Fibroblast of mammary gland (primary cell): ENCODE data around the gene PRELP.

Experiments
- DNase-seq: peaks from one replicate; pipeline ENCODE4 v3.0.0-alpha.2; 2010; ENCODE audit warnings: low read depth
- H3K4me3 ChIP-seq: 2 replicates; pipeline ENCODE4 v1.5.1; 2011; ENCODE audit warnings: low read depth, mild to moderate bottlenecking, low read length, moderate library complexity; ENCODE audit not compliant: control insufficient read depth
- TF ChIP-seq, protein P1 (sequence below): conservative IDR thresholded peaks from 2 replicates; pipeline ENCODE4 v1.5.1; 2011; ENCODE audit warnings: low read depth, low read length, inconsistent platforms; ENCODE audit not compliant: control insufficient read depth, insufficient read depth

The PRELP gene

GRCh38 chr1:203475012-203475981 is at the start of gene PRELP:
TSS of gene PRELP (plus strand) at chr1:203475806. CDS start at chr1:203483185, 7,379 bp downstream.
- no peak within 1 kb of the TSS for H3K4me3 ChIP-seq
- TF ChIP-seq, protein P1, sequence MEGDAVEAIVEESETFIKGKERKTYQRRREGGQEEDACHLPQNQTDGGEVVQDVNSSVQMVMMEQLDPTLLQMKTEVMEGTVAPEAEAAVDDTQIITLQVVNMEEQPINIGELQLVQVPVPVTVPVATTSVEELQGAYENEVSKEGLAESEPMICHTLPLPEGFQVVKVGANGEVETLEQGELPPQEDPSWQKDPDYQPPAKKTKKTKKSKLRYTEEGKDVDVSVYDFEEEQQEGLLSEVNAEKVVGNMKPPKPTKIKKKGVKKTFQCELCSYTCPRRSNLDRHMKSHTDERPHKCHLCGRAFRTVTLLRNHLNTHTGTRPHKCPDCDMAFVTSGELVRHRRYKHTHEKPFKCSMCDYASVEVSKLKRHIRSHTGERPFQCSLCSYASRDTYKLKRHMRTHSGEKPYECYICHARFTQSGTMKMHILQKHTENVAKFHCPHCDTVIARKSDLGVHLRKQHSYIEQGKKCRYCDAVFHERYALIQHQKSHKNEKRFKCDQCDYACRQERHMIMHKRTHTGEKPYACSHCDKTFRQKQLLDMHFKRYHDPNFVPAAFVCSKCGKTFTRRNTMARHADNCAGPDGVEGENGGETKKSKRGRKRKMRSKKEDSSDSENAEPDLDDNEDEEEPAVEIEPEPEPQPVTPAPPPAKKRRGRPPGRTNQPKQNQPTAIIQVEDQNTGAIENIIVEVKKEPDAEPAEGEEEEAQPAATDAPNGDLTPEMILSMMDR = no peak
- DNase-seq = no peak

DNA sequence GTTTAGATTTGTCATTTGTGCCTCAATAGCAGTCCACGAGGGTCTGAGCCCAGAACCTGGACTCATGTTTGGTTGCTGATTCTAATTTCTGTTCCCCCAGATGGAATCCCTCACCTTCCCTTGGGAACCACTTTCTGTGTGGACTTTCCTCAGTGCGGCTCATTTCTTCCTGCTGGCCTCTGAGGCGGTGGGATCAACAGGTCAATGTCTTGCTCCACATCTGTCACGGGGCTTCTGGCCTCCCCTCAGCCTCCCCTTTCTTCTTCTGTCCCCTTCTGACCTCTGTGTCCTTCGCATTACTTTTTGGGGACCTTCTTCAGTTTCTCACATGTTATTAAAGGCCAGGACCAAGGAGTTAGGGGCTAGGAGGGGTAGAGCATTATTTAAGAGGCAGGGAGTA is 49.2 kb upstream of the PRELP start:
- no peak overlapping the region for H3K4me3 ChIP-seq
- TF ChIP-seq, protein P1 = no peak
- no peak for DNase-seq

DNA sequence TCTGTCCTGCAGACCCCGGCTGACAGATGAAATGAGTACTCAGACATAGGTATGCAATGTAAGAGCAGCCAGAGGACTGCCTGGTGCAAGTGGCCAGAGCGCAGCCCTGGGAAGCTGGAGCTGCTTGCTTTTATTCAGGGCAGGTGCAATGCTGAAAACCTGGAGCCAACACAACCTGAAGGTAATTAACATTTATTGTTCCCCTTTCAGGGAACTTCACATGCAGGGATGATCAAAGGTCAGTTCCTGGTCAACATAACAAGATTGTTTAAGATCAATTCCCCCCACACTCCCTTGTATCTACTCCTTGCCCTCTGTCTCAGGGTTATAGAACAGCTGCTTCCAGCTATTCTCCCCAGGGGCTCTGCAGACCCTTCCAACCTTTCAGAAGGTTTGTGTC is 48.7 kb upstream of the PRELP start:
- no peak overlapping the region for H3K4me3 ChIP-seq
- no peak for DNase-seq
- TF ChIP-seq, protein P1 = no peak

- no peak for DNase-seq
- TF ChIP-seq, protein P1 = no peak
- H3K4me3 ChIP-seq = no peak overlapping the region
Observed at GRCh38 chr1:203427451-203427850, 48.2 kb upstream of the PRELP start.

GRCh38 chr1:203428981-203429599 is 46.5 kb upstream of the PRELP start:
- TF ChIP-seq, protein P1 = no peak
- DNase-seq = no peak
- H3K4me3 ChIP-seq = no peak overlapping the region

DNA sequence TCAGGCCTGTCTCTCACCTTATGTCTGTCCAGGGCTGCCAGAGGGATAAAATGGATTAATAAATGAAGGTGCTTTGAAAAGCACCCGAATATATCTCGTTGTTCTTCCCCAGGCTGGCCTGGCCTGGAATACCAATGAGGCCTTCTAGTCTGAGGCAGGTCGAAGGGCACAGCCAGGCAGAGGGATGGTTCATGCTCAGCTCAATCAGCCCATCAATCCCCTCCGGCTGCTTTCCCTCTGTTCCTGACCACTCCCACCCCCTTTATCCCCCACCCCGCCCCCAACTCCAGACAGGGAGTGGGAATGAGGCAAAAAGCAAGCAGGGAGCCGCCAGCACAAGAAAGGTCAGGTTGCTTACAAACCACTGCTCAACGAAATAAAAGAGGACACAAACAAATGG is 40.0 kb upstream of the PRELP start:
- H3K4me3 ChIP-seq = no peak overlapping the region
- TF ChIP-seq, protein P1 = no peak
- DNase-seq = no peak
